Pulmonary artery endothelial cell (primary cell): ENCODE results near the gene FSD2. TPM values are rescaled to one million over a fixed set of nuclear protein-coding genes. Genes with fewer than 3 reads are reported as not detected.
"Not testable (repeated sequence)": the region's sequence is repeated elsewhere in the genome, so short reads cannot be mapped to it uniquely, and the experiment has no call there.

ENCODE experiments used
- DNase-seq: peaks from one replicate; pipeline ENCODE4 v3.0.0-alpha.2; 2011; ENCODE audit warnings: low read depth, low spot score
- total RNA-seq: library from RNA; depleted of rRNA; stranded (reverse); fragments of >200 nt; gene quantifications from 2 replicates; pipeline ENCODE4 v1.2.3, GENCODE V29; 2014

The FSD2 gene
- total RNA-seq, 1 donor from 2014 or later: not detected

GRCh38 chr15:82798104-82798503 lies 7.8 kb downstream of the FSD2 start:
- DNase-seq: no peak

- no peak for DNase-seq
These were observed 12.1 kb downstream of the FSD2 start for GRCh38 chr15:82793737-82794136.

GRCh38 chr15:82792068-82792467 lies 13.8 kb downstream of the FSD2 start:
- no peak for DNase-seq

- DNase-seq: no peak
These were observed 15.5 kb downstream of the FSD2 start for GRCh38 chr15:82790321-82790720.

GRCh38 chr15:82789491-82789890 lies 16.4 kb downstream of the FSD2 start:
- no peak for DNase-seq

GRCh38 chr15:82788496-82788895 lies 17.4 kb downstream of the FSD2 start:
- DNase-seq: no peak

- DNase-seq: no peak
These were observed 24.5 kb downstream of the FSD2 start for GRCh38 chr15:82781349-82781748.

- DNase-seq: no peak
These were observed 27.1 kb downstream of the FSD2 start for GRCh38 chr15:82778755-82779154.

- no peak for DNase-seq
These were observed 31.4 kb downstream of the FSD2 start for GRCh38 chr15:82774496-82774895.

- DNase-seq: no peak
These were observed 33.9 kb downstream of the FSD2 start for GRCh38 chr15:82771789-82772607.

GRCh38 chr15:82768414-82769054 lies 37.3 kb downstream of the FSD2 start:
- DNase-seq: no peak

GRCh38 chr15:82767163-82767829 lies 38.6 kb downstream of the FSD2 start:
- DNase-seq: no peak

GRCh38 chr15:82766201-82766600 lies 39.7 kb downstream of the FSD2 start:
- not testable (repeated sequence) for DNase-seq

- DNase-seq: no peak
These were observed 41.1 kb downstream of the FSD2 start for GRCh38 chr15:82764740-82765139.

GRCh38 chr15:82764117-82764490 lies 41.8 kb downstream of the FSD2 start:
- no peak for DNase-seq

- no peak for DNase-seq
These were observed 42.3 kb downstream of the FSD2 start for GRCh38 chr15:82763361-82764116.

GRCh38 chr15:82751308-82751707 lies 54.6 kb downstream of the FSD2 start:
- DNase-seq: no peak

GRCh38 chr15:82750831-82751180 lies 55.1 kb downstream of the FSD2 start:
- no peak for DNase-seq

- DNase-seq: peak; percentile 81
These were observed 55.7 kb downstream of the FSD2 start for GRCh38 chr15:82749951-82750830.

- DNase-seq: no peak
These were observed 57.6 kb downstream of the FSD2 start for GRCh38 chr15:82748315-82748714.

GRCh38 chr15:82743810-82744209 lies 62.1 kb downstream of the FSD2 start:
- DNase-seq: no peak
